GM12878 (cell line): ENCODE measurements around the gene GRIK4. TPM values are rescaled to one million over a fixed set of nuclear protein-coding genes. Genes with fewer than 3 reads are reported as not detected.

ENCODE experiments used
- ATAC-seq: fragments of 200-7000 bp; cut with Tn5 transposase; 3 replicates; pipeline ENCODE4 v1.9.1; 2020; ENCODE audit warnings: mild to moderate bottlenecking, moderate library complexity
- BruUV-seq: library from RNA; stranded (reverse); fragments of 400-500 nt; replicated peaks from 2 replicates; lab custom pipeline; 2021; lab: Mats Ljungman, UMichigan
- CTCF ChIA-PET: fragments of 300-600 bp; sonication (Branson Sonifier 250); formaldehyde crosslinking; extraction: SDS; loops from one replicate; lab custom pipeline; 2021; ENCODE audit warnings: inconsistent platforms; lab: Yijun Ruan, JAX
- POLR2A ChIA-PET: fragments of 350-600 bp; formaldehyde crosslinking; extraction: SDS; loops from one replicate; lab custom pipeline; 2021; ENCODE audit warnings: inconsistent platforms; lab: Charles Lee
- RAD21 ChIA-PET: fragments of 300-600 bp; sonication (Branson Sonifier 250); formaldehyde crosslinking; loops from one replicate; lab custom pipeline; 2023; ENCODE audit warnings: antibody characterized with exemption; ENCODE audit not compliant: unreplicated experiment; lab: Charles Lee
- SMC1A ChIA-PET: fragments of 300-600 bp; sonication (Branson Sonifier 250); formaldehyde crosslinking; loops from one replicate; lab custom pipeline; 2023; ENCODE audit not compliant: unreplicated experiment, uncharacterized antibody; lab: Charles Lee
- DNase-seq: peaks from one replicate; pipeline ENCODE4 v3.0.0-alpha.2; 2011; ENCODE audit warnings: low read depth, low spot score
- FAIRE-seq: peaks from 3 replicates; lab custom pipeline; 2011; peaks lifted over from hg19 to GRCh38; lab: Jason Lieb, UNC
- H2AFZ ChIP-seq: 2 replicates; pipeline ENCODE4 v1.6.0; 2011; ENCODE audit warnings: low read depth, low read length, control low read depth; ENCODE audit not compliant: control insufficient read depth
- H3K27ac ChIP-seq: 2 replicates; pipeline ENCODE4 v1.5.1; 2011; ENCODE audit warnings: control low read depth; ENCODE audit not compliant: control insufficient read depth, insufficient read depth
- H3K27me3 ChIP-seq, 2 experiments: replicated peaks in 1 of 2; 2 replicates each; pipeline versions ENCODE4 v1.6.0 to v1.6.1; 2011; ENCODE audit warnings: low read length in 1 of 2; ENCODE audit not compliant: control insufficient read depth in 2 of 2, insufficient read depth in 2 of 2
- H3K36me3 ChIP-seq, 2 experiments: 2 replicates each; pipeline ENCODE4 v1.5.1; 2011; ENCODE audit warnings: low read length in 1 of 2; ENCODE audit not compliant: control insufficient read depth in 2 of 2, insufficient read depth in 2 of 2
- H3K4me1 ChIP-seq: 2 replicates; pipeline ENCODE4 v1.6.1; 2011; ENCODE audit warnings: mild to moderate bottlenecking, low read length, moderate library complexity, mixed read lengths; ENCODE audit not compliant: control insufficient read depth, insufficient read depth
- H3K4me2 ChIP-seq: 2 replicates; pipeline ENCODE4 v1.6.0; 2011; ENCODE audit warnings: control low read depth; ENCODE audit not compliant: control insufficient read depth, insufficient read depth
- H3K4me3 ChIP-seq: fragments of 200-600 bp; sonication (generic); 2 replicates; pipeline ENCODE4 v1.5.1; 2016
- H3K79me2 ChIP-seq: 2 replicates; pipeline ENCODE4 v1.6.0; 2011; ENCODE audit warnings: low read length; ENCODE audit not compliant: control insufficient read depth, insufficient read depth
- H3K9ac ChIP-seq: 2 replicates; pipeline ENCODE4 v1.8.0; 2011; ENCODE audit warnings: low read length, control low read depth, mixed read lengths; ENCODE audit not compliant: control insufficient read depth, insufficient read depth
- H3K9me3 ChIP-seq: replicated peaks from 3 replicates; pipeline ENCODE4 v1.5.1; 2011; ENCODE audit warnings: mild to moderate bottlenecking, low read length; ENCODE audit not compliant: control insufficient read depth, insufficient read depth
- H4K20me1 ChIP-seq: 2 replicates; pipeline ENCODE4 v1.6.0; 2011; ENCODE audit not compliant: control insufficient read depth, insufficient read depth
- ESRRA ChIP-seq: IDR thresholded peaks from 2 replicates; pipeline ENCODE4 v1.6.1; 2012; ENCODE audit warnings: mild to moderate bottlenecking, low read length, improper control_type of control experiment
- KLF5 ChIP-seq: fragments of 450-650 bp; IDR thresholded peaks from 2 replicates; pipeline ENCODE4 v1.6.1; 2014; ENCODE audit warnings: mild to moderate bottlenecking; ENCODE audit not compliant: partially characterized antibody
- TAF1 ChIP-seq: IDR thresholded peaks from 2 replicates; pipeline ENCODE4 v1.6.1; 2011; ENCODE audit warnings: mild to moderate bottlenecking, low read depth, low read length, borderline replicate concordance
- WGBS: methylation state at CpG from one replicate; pipeline ENCODE4 v1.1.6; 2016; ENCODE audit warnings: low lambda C conversion rate; ENCODE audit not compliant: insufficient replicate concordance, insufficient coverage; ENCODE audit errors: missing lambda C conversion rate; 5-methylcytosine and 5-hydroxymethylcytosine counted together
- in situ Hi-C: fragments of 300-500 bp; cut with MboI; formaldehyde crosslinking; loops from 9 replicates; pipeline ENCODE4 v1.14.3; 2018; ENCODE audit warnings: mixed read lengths
- intact Hi-C: fragments of 100-400 bp; cut with micrococcal nuclease; formaldehyde crosslinking; loops from one replicate; pipeline ENCODE4 v1.14.2; 2022; ENCODE audit not compliant: unreplicated experiment
- polyA plus RNA-seq, 11 experiments: library from polyadenylated mRNA; depleted of rRNA in 4 of 11; unstranded in 6 of 11; stranded (reverse) in 5 of 11; fragments of >200 nt; fragmentation: Nextera tagmentation in 4 of 11; fragmentation: Illumina TruSeq in 1 of 11; extraction: Ambion mirVana in 4 of 11; extraction: Trizol in 1 of 11; gene quantifications; 1 replicate in 1 of 11; 2 replicates in 10 of 11; pipeline versions ENCODE4 v1.2.1 to v1.2.3, GENCODE V29; 2011 to 2016; ENCODE audit warnings: inconsistent platforms in 2 of 11, missing spikeins in 2 of 11, low read depth in 1 of 11
- total RNA-seq, 4 experiments: library from RNA; depleted of rRNA in 3 of 4; stranded (reverse); fragments of >200 nt in 3 of 4; fragmentation: Illumina TruSeq in 1 of 4; extraction: Trizol in 1 of 4; gene quantifications; 2 replicates each; pipeline versions ENCODE4 v1.2.1 to v1.2.3, GENCODE V29; 2013 to 2021
- TF ChIP-seq, protein P1 (sequence below): IDR thresholded peaks from 2 replicates; pipeline ENCODE4 v1.6.1; 2012; ENCODE audit warnings: mild to moderate bottlenecking, low read depth, low read length
- TF ChIP-seq, protein P2 (sequence below), 3 experiments: IDR thresholded peaks in 2 of 3; conservative IDR thresholded peaks in 1 of 3; 2 replicates each; pipeline ENCODE4 v1.5.1; 2011; ENCODE audit warnings: low read depth in 3 of 3, low read length in 3 of 3, mild to moderate bottlenecking in 3 of 3, control low read depth in 2 of 3, moderate library complexity in 2 of 3, inconsistent platforms in 1 of 3, mixed read lengths in 1 of 3; ENCODE audit not compliant: control insufficient read depth in 2 of 3, insufficient read depth in 1 of 3; ENCODE audit errors: extremely low read depth in 1 of 3
- TF ChIP-seq, protein P3 (sequence below): IDR thresholded peaks from 2 replicates; pipeline ENCODE4 v1.6.1; 2011; ENCODE audit warnings: mild to moderate bottlenecking, low read depth, low read length, moderate library complexity; ENCODE audit not compliant: insufficient replicate concordance

Gene GRIK4
- total and polyA plus RNA-seq, 10 of the 15 experiments (the other 5 are each of a cell fraction or from before 2014, with no cell fraction given) = 0.33 to 3.6 (median 0.72) TPM

DNA sequence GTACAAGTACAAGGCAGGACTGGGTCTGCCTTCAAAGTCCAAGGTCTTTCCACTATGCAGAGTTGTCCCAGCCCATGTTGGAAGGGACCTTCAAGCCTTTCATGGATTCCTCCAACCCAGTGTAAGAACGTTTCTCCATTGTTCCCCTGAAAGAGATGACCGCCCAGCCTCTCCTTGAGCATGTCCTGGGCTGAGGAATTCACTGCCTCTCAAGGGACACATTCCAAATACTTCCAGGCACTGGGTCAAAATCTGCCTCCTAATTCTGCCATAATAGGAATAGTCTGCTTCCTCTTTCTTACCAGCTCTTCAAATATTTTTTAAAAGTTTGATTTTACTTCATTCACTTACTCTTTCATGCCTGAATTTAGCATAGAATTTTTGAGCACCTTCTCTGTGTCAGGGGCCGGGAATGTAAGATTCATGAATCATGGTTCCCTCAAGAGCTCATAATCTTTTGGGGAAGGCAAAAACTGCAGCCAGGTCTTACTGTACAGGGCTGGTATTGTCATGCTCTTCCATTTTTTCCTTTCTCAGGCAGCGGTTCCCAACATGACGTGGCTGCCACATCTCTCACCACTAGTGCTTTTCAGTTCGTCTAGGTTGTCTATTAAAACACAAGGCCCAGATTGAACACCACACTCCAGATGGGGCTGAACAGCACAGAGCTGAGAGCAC is 369.1 kb downstream of the GRIK4 start:
- Histone ChIP-seq H3K9me3 (no peaks in the 10 kb centered on the region), H3K4me1 (no peaks in the 10 kb centered on the region), H3K9ac (no peak overlapping the region), H3K27ac (no peak overlapping the region), H3K36me3 (no peaks in the 10 kb centered on the region), H2AFZ (no peak overlapping the region), H3K27me3 (peaks cover 0 to 13% of the 10 kb centered on the region in 2 experiments; a peak in 1 of 4 replicates), H3K79me2 (no peaks in the 10 kb centered on the region), H4K20me1 (no peaks in the 10 kb centered on the region), H3K4me2 (no peak overlapping the region), H3K4me3 (no peak overlapping the region)
- intact Hi-C loops = no loop called here
- ChIA-PET CTCF (interaction anchor here (1.4 kb wide), 1 partner anchor 196 kb away, joined by 3 read pairs; no protein-coding TSS in a partner anchor), SMC1A (interaction anchor here (0.7 kb wide), 1 partner anchor 39 kb away, joined by 3 read pairs; no protein-coding TSS in a partner anchor), RAD21 (no interaction called here), POLR2A (no interaction called here)
- FAIRE-seq = no peak
- DNase-seq = no peak
- no peak for ATAC-seq
- BruUV-seq = no TSS peak
- in situ Hi-C loops = no loop called here
- 40% methylated on average over 6 of the region's 6 CpGs for WGBS
- TF ChIP-seq ESRRA (no peak), TAF1 (no peak), KLF5 (no peak)
- TF ChIP-seq, protein P1, sequence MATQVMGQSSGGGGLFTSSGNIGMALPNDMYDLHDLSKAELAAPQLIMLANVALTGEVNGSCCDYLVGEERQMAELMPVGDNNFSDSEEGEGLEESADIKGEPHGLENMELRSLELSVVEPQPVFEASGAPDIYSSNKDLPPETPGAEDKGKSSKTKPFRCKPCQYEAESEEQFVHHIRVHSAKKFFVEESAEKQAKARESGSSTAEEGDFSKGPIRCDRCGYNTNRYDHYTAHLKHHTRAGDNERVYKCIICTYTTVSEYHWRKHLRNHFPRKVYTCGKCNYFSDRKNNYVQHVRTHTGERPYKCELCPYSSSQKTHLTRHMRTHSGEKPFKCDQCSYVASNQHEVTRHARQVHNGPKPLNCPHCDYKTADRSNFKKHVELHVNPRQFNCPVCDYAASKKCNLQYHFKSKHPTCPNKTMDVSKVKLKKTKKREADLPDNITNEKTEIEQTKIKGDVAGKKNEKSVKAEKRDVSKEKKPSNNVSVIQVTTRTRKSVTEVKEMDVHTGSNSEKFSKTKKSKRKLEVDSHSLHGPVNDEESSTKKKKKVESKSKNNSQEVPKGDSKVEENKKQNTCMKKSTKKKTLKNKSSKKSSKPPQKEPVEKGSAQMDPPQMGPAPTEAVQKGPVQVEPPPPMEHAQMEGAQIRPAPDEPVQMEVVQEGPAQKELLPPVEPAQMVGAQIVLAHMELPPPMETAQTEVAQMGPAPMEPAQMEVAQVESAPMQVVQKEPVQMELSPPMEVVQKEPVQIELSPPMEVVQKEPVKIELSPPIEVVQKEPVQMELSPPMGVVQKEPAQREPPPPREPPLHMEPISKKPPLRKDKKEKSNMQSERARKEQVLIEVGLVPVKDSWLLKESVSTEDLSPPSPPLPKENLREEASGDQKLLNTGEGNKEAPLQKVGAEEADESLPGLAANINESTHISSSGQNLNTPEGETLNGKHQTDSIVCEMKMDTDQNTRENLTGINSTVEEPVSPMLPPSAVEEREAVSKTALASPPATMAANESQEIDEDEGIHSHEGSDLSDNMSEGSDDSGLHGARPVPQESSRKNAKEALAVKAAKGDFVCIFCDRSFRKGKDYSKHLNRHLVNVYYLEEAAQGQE = no peak
- TF ChIP-seq, protein P2, sequence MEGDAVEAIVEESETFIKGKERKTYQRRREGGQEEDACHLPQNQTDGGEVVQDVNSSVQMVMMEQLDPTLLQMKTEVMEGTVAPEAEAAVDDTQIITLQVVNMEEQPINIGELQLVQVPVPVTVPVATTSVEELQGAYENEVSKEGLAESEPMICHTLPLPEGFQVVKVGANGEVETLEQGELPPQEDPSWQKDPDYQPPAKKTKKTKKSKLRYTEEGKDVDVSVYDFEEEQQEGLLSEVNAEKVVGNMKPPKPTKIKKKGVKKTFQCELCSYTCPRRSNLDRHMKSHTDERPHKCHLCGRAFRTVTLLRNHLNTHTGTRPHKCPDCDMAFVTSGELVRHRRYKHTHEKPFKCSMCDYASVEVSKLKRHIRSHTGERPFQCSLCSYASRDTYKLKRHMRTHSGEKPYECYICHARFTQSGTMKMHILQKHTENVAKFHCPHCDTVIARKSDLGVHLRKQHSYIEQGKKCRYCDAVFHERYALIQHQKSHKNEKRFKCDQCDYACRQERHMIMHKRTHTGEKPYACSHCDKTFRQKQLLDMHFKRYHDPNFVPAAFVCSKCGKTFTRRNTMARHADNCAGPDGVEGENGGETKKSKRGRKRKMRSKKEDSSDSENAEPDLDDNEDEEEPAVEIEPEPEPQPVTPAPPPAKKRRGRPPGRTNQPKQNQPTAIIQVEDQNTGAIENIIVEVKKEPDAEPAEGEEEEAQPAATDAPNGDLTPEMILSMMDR (IDR thresholded peaks at IDR 0.05 in 2 of 3, conservative IDR thresholded peaks at IDR 0.05 in 1 of 3; ENCODE audit: control insufficient read depth in 2 of 3, extremely low read depth in 1 of 3, insufficient read depth in 1 of 3, low read depth in 3 of 3, low read length in 3 of 3) = no peak
- TF ChIP-seq, protein P3, sequence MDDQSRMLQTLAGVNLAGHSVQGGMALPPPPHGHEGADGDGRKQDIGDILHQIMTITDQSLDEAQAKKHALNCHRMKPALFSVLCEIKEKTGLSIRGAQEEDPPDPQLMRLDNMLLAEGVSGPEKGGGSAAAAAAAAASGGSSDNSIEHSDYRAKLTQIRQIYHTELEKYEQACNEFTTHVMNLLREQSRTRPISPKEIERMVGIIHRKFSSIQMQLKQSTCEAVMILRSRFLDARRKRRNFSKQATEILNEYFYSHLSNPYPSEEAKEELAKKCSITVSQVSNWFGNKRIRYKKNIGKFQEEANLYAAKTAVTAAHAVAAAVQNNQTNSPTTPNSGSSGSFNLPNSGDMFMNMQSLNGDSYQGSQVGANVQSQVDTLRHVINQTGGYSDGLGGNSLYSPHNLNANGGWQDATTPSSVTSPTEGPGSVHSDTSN = no peak
